Fibroblast of pulmonary artery (primary cell): ENCODE results near the gene C20orf202.

Source experiments
- DNase-seq: peaks from one replicate; pipeline ENCODE4 v3.0.0-alpha.2; 2010; ENCODE audit warnings: low read depth
- H3K4me3 ChIP-seq: replicated peaks from 2 replicates; pipeline ENCODE4 v1.5.1; 2011; ENCODE audit warnings: low read depth, mild to moderate bottlenecking, control low read depth, low read length, moderate library complexity
- CTCF ChIP-seq: IDR thresholded peaks from 2 replicates; pipeline ENCODE4 v1.5.1; 2011; ENCODE audit warnings: mild to moderate bottlenecking, control low read depth, low read length, inconsistent platforms; ENCODE audit errors: missing control alignments

Gene C20orf202

GRCh38 chr20:1171461-1172093 lies 31.7 kb upstream of the C20orf202 start:
- TF ChIP-seq CTCF: no peak
- H3K4me3 ChIP-seq: no peak overlapping the region
- peak; percentile 56 for DNase-seq

GRCh38 chr20:1173698-1174097 lies 29.6 kb upstream of the C20orf202 start:
- no peak overlapping the region for H3K4me3 ChIP-seq
- no peak for DNase-seq
- TF ChIP-seq CTCF: no peak

GRCh38 chr20:1174787-1175186 lies 28.5 kb upstream of the C20orf202 start:
- no peak for DNase-seq

GRCh38 chr20:1177680-1178079 lies 25.6 kb upstream of the C20orf202 start:
- no peak overlapping the region for H3K4me3 ChIP-seq
- DNase-seq: peak; percentile 18
- TF ChIP-seq CTCF: peak; percentile 11

More at GRCh38 chr20:1174787-1175186, 28.5 kb upstream of the C20orf202 start:
- no peak for TF ChIP-seq CTCF
- no peak overlapping the region for H3K4me3 ChIP-seq

- no peak for DNase-seq
- TF ChIP-seq CTCF: no peak
- H3K4me3 ChIP-seq: no peak overlapping the region
These were observed 25.2 kb upstream of the C20orf202 start for GRCh38 chr20:1178103-1178502.

GRCh38 chr20:1178623-1179022 lies 24.6 kb upstream of the C20orf202 start:
- TF ChIP-seq CTCF: no peak
- no peak for DNase-seq
- H3K4me3 ChIP-seq: no peak overlapping the region

- no peak for TF ChIP-seq CTCF
- H3K4me3 ChIP-seq: no peak overlapping the region
- no peak for DNase-seq
These were observed 22.3 kb upstream of the C20orf202 start for GRCh38 chr20:1180949-1181348.
